Measurements from ENCODE around the gene ZFHX3. TPM values are rescaled to one million over a fixed set of nuclear protein-coding genes. Genes with fewer than 3 reads are reported as not detected.
"Not testable (repeated sequence)": the region's sequence is repeated elsewhere in the genome, so short reads cannot be mapped to it uniquely, and the experiment has no call there.

ZFHX3 gene
- total RNA-seq, 2 experiments from 2014 or later: 0.40 to 0.54 TPM

DNA sequence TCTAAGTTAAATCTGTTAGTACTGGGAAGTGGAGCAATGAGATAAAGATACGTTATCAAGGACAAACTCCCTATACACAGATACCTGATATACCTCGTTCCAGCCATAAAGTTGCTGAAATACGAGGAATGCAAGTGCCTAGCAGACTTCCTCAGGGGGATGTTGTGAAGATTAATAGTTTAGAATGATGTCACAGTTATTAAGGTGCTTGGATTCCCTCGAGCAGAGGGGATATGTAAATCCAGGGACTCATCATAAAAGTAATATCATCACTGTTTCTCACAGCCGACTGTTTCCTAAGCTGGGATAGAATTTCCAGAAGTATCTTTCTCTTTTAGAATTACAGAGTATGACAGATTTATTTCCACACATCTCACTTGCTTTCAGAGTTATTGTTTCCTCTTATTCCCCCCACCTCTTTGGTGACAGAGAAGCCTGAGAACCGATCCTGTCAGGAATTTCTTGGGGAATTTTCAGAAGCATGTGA lies 28.4 kb upstream of the ZFHX3 start:
- H3K27me3 Mint-ChIP-seq: peaks cover 8% of the 10 kb centered on the region
- no peaks in the 10 kb centered on the region for H3K4me1 Mint-ChIP-seq
- no peak for DNase-seq
- H3K36me3 Mint-ChIP-seq: no peaks in the 10 kb centered on the region
- H3K27ac Mint-ChIP-seq: no peak overlapping the region
- H3K9me3 Mint-ChIP-seq: no peaks in the 10 kb centered on the region
- no peak overlapping the region for H3K4me3 Mint-ChIP-seq

DNA sequence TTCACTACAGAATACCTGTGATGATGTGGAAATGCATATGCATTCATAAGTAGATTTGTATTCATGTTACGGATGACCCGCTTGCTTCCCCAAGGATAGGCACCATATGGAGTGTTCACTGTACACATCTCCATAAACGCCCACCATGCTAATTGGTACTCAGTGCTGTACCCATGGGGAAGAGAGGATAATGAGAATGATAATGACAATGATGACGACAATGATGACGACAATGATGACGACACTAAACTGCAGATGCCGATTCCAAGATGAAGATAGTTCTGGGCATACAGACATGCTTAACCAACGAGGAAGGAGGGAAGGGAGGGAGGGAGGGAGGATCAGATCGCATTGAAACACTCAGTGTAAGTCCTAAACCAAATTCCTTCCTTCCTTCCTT lies 26.5 kb upstream of the ZFHX3 start:
- Mint-ChIP-seq H3K27ac (no peak overlapping the region), H3K4me3 (no peak overlapping the region), H3K4me1 (peaks cover 5% of the 10 kb centered on the region), H3K36me3 (no peaks in the 10 kb centered on the region), H3K27me3 (peaks cover 25% of the 10 kb centered on the region), H3K9me3 (no peaks in the 10 kb centered on the region)
- DNase-seq: no peak

DNA sequence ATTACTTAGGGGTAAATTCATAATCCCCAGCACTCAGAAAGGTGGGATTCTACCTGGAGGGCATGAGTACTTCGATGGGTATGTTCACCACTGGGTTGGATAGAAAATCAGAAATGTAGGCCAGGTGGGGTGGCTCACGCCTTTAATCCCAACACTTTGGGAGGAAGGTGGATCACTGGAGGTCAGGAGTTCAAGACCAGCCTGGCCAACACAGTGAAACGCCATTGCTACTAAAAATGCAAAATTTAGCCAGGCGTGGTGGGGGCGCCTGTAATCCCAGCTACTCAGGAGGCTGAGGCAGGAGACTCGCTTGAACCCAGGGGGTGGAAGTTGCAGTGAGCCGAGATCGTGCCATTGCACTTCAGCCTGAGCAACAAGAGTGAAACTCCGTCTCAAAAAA lies 24.1 kb upstream of the ZFHX3 start:
- H3K27ac Mint-ChIP-seq, DNase-seq, H3K4me3 Mint-ChIP-seq, H3K9me3 Mint-ChIP-seq, H3K4me1 Mint-ChIP-seq, H3K36me3 Mint-ChIP-seq: not testable (repeated sequence)
- peaks cover 48% of the 10 kb centered on the region for H3K27me3 Mint-ChIP-seq

DNA sequence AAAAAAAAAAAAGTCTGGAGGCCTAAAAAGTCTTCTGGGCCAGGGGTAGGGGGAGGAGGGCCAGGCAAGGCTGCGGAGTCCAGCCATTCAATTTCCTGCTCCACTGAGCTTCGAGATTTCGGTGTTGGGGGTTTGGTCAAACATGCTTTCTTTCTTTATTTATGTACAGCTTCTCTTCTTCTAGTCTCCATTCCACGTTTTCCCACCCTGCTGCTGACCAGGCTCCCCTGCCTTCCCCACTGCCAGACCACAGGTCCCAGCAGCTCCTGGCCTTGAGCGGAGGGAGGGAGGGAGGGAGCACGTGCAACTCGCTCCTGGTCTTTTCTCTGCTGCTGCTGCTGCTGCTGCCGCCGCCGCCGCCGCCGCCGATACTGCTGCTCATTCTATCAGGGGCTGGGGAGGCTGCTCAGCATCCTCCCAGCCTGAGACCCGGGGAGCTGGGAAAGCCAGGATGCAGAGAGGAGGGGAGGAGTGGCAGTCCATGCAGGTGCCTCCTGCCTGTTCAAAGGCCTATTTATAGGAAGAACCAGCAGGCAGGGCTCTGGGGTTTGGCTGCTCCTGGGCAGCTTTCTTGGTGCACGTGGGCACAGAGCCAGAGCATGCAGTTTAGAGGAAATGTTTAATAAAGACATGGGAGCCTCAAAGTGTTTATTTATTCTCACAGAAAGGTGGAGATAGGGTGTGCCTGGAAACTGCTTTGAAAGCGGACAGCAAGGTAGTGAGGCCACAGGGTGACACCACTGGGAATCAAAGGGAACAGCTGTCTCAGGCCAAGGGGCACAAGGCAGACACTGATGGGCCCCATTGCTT lies 23.4 kb upstream of the ZFHX3 start:
- H3K9me3 Mint-ChIP-seq: no peaks in the 10 kb centered on the region
- H3K36me3 Mint-ChIP-seq: no peaks in the 10 kb centered on the region
- H3K27ac Mint-ChIP-seq: no peak overlapping the region
- DNase-seq: no peak
- H3K27me3 Mint-ChIP-seq: peaks cover 52% of the 10 kb centered on the region
- peak overlapping the region; percentile 29 for H3K4me3 Mint-ChIP-seq
- peaks cover 5% of the 10 kb centered on the region for H3K4me1 Mint-ChIP-seq

DNA sequence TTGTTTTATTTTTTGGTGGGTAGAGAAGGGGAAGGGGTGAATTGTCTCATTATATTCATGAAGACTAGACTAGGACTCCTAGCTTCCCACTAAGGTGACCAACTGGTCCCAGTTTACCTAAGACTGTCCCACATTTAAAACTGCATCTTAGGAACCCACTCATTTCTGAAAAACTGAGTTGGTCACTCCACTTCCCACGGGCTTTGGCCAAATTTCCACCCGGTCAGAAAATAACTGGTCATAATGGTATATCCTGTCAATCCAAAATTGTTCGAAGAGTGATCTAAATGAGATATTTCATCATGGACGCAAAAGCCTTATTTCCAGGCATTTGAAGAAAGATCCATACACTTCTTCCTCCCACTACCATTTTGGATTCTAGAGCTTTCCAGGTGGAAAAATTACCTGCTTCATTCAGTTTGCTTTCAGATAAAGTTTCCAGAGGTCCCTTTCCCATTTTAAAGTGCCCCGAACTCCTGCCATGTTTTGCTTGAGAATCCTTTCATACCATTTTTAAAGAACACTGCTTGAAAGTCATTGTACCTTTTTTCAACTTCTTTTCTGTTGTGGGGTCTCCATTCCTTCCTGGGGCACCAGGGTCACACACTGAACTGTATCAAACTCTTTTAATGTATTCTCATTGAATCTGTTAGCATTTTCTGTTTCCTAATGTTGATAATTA lies 21.8 kb upstream of the ZFHX3 start:
- Mint-ChIP-seq H3K4me1 (peaks cover 5% of the 10 kb centered on the region), H3K27me3 (peaks cover 69% of the 10 kb centered on the region), H3K4me3 (no peak overlapping the region), H3K36me3 (no peaks in the 10 kb centered on the region), H3K9me3 (no peaks in the 10 kb centered on the region), H3K27ac (no peak overlapping the region)
- DNase-seq: no peak

DNA sequence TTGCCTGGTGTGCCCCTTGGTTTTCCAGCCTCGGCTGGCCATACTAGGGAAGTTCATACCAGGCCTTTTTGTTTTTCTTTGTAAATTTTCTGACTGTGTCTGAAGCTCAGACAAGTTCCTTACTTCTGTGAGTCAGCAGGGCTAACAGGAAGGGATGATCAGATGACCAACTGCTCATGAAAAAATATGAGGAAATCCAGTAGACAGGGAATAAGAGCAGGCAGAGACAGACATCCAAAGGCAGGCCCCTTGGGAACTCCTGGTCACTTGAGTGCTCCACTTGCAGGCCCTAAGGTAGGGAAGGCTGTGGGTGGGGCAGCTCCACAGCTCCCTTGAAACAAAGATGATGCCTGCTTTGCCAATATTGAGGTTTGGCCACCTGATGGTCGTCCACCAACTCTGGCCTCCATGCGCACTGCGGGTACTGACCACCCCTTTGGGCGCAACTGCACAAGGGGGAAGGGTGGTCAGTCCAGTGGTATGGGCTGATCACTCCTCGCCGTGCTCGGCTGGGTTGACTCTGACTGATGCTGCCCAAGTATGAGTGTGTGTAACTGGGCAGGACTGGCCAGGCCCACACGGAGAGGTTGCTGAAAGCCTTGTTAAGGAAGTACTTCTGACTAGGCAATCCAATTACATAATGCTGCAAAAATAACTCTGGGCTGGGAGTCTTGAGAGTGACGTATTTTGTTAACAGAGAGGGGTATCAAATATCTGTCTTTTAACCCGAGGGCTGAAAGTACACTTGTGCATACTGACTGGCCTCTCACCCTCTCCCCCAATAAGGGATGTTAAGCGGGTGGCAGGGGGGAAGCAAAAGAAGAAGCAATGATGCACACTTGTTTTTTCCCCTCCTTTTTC lies 20.8 kb upstream of the ZFHX3 start:
- Mint-ChIP-seq H3K4me3 (no peak overlapping the region), H3K36me3 (no peaks in the 10 kb centered on the region), H3K27me3 (peaks cover 78% of the 10 kb centered on the region)

DNA sequence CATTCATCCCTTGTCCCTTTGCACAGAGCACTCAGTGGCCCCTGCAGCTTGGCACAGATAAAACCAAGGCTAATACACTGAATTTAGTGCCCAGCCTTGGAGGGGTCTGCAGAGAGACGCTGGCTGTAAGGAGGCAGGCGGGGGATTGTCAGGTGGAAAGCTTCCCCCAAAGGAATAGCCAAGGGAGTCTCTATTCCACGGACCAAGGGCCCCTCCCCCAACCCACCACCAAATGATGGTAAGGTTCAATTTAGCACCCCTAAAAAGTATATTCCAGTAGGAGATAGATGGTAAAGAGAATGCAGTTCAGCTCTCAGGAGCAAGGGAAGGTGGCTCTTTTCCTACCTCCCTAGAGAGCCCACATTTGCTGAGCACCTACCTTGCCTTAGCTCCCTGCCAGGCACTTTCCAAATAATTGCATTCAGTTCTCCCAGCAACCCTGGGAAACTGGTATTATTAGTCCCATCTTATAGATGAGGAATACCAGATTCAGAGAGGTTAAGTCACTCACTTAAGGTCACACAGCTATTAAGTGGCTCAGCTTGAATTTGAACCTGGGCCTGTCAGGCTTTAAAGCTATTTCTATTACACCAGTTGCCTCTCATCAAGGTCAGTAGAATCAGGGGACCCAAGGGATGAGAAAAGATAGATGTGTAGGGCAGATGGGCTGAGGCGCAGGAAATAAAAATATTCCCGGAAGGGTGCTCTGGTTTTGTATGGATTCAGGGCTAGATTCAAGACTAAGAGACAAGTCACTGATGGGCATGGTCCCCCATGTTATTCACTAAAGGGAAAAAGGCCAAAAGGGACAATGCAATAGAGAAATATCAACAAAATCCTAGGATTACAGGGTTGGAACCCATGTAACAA lies 20.0 kb upstream of the ZFHX3 start:
- DNase-seq: no peak
- Mint-ChIP-seq H3K27ac (no peak overlapping the region), H3K4me3 (no peak overlapping the region), H3K27me3 (peaks cover 86% of the 10 kb centered on the region), H3K36me3 (no peaks in the 10 kb centered on the region), H3K4me1 (peaks cover 5% of the 10 kb centered on the region), H3K9me3 (no peaks in the 10 kb centered on the region)

More for the DNA sequence above, 20.8 kb upstream of the ZFHX3 start:
- Mint-ChIP-seq H3K4me1 (peaks cover 5% of the 10 kb centered on the region), H3K27ac (no peak overlapping the region), H3K9me3 (no peaks in the 10 kb centered on the region)
- DNase-seq: no peak

DNA sequence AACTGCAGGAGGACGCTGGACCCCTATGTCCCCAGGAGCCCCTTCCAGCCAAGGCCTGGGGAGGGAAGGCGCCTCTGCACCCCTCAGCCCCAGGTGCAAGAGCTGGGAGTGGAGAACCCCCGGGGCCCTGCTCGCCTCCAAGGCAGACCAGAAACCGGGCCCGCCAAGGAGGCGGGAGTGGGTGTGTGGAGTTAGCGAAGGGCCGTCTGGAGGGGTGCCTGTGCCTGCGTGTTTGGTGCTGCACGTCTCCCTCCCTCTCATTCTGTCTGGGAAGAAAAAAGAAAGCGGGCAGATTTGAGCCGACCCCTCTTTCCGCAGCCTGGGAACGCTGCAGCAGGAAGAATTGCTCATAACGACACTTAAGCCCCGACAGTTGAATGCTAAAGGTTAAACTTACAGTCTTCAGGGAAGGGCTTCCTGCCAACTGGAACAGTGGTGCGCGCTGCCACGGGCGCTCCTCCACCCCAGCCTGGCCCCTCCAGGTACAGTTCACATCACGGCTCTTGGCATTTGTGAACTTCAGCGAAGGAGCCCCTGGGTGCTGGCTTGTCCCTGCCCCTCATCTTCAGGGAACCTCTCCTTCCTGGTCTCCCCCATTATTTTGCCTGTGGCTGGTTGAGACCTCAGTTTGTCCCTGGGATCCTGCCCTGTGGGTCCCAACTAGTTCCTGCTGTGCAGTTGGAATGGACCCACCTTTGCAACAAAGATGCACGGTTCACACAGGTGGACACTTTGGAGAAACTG lies 19.2 kb upstream of the ZFHX3 start:
- no peak overlapping the region for H3K4me3 Mint-ChIP-seq

DNA sequence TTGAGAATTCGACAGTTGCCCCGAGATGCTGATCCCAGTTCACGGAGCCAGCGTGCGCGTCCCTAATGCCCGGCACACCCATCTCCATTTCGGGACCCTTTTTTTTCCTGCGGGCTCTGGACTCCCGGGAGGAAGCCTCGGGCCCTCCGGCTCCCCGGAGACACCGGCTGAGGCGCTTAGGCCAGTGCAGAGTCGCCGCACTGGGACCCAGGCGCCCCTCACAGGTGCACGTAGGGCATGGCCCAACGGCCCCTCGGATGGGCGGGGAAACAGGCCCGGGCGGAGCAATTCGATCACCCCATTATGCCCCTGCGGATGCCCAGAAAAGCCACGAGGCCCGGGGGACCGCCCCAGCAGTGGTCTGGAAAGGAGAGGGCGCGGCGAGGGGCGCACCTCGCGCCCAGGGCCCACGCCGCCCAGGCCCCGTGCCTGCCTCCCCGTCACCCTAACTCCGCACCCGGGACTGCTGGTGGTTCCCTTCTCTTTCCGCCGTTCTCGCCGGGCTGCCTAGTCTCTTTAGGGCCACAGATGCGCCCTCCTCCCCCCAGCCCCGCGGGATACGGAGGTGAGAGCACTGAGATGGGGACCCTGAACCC lies 18.5 kb upstream of the ZFHX3 start:
- no peaks in the 10 kb centered on the region for H3K36me3 Mint-ChIP-seq
- peaks cover 90% of the 10 kb centered on the region for H3K27me3 Mint-ChIP-seq
- no peak overlapping the region for H3K27ac Mint-ChIP-seq
- no peak for DNase-seq
- H3K4me1 Mint-ChIP-seq: peaks cover 7% of the 10 kb centered on the region
- no peaks in the 10 kb centered on the region for H3K9me3 Mint-ChIP-seq
- peak overlapping the region; percentile 10 for H3K4me3 Mint-ChIP-seq

More for the DNA sequence above, 19.2 kb upstream of the ZFHX3 start:
- H3K27ac Mint-ChIP-seq: no peak overlapping the region
- H3K4me1 Mint-ChIP-seq: peaks cover 7% of the 10 kb centered on the region
- H3K27me3 Mint-ChIP-seq: peaks cover 92% of the 10 kb centered on the region
- no peaks in the 10 kb centered on the region for H3K9me3 Mint-ChIP-seq
- DNase-seq: no peak
- no peaks in the 10 kb centered on the region for H3K36me3 Mint-ChIP-seq

DNA sequence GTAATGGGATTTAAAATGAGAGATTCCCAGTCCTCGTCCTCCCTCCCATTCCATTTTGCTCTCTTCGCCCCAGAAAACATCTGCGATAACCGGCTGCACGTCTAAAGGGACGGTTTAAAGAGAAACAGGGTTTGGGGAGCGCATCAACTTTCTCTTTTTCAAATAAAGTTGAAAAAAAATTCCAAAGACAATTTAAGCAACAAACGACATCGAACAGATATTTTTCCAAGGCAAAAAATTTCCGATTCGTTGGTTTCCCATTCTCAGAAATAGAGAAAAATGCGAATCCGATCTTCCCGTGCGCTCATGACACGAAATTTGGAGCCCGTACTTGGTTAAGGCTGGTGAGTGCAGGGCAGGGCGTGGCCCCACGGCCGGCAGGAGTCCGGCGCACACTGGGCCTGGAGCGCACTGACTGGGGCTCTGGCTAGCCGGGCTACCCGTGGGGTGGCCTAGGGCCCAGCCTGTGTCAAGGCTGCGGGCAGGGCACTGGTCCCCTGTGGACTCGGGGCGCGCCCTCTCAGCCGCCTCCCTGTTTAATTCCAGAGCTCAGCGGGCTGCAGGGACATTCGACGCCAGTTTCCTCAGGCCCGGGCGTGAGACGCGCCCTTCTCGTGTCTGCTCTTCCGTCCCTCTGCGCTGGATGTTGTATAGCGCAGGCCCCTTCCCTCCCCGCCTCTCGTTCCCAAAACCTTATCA lies 17.9 kb upstream of the ZFHX3 start:
- peaks cover 90% of the 10 kb centered on the region for H3K27me3 Mint-ChIP-seq
- peak overlapping the region; percentile 10 for H3K4me3 Mint-ChIP-seq
- H3K36me3 Mint-ChIP-seq: no peaks in the 10 kb centered on the region
- no peaks in the 10 kb centered on the region for H3K9me3 Mint-ChIP-seq
- peaks cover 3% of the 10 kb centered on the region for H3K4me1 Mint-ChIP-seq
- DNase-seq: no peak
- H3K27ac Mint-ChIP-seq: no peak overlapping the region

DNA sequence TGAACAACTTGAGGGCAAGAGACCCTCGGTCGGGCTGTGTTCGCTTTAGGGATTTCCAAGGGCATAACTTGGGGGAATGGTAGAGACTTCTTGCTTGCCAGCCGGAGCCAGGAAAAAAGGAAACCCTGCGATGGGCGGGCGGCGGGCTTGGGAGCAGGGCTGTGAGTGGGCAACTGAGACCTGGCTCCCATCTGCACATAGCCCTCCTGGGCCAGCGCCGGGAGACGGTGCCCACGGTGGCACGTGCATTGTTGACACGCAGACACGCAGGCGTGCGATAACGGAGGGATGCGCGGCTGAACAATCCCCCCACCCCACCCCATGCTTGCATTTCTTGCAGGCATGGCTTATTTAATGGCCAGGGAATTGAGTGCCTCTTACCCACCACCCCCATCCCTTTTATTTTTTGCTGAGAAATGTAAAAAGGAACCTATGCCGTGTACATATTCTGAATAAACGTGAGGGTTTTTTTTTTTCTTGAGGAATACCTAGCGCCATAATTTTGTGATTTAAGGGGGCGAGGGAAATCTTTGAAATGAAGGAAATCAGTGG lies 17.1 kb upstream of the ZFHX3 start:
- H3K27me3 Mint-ChIP-seq: peaks cover 90% of the 10 kb centered on the region
- H3K4me3 Mint-ChIP-seq: no peak overlapping the region
- DNase-seq: no peak

DNA sequence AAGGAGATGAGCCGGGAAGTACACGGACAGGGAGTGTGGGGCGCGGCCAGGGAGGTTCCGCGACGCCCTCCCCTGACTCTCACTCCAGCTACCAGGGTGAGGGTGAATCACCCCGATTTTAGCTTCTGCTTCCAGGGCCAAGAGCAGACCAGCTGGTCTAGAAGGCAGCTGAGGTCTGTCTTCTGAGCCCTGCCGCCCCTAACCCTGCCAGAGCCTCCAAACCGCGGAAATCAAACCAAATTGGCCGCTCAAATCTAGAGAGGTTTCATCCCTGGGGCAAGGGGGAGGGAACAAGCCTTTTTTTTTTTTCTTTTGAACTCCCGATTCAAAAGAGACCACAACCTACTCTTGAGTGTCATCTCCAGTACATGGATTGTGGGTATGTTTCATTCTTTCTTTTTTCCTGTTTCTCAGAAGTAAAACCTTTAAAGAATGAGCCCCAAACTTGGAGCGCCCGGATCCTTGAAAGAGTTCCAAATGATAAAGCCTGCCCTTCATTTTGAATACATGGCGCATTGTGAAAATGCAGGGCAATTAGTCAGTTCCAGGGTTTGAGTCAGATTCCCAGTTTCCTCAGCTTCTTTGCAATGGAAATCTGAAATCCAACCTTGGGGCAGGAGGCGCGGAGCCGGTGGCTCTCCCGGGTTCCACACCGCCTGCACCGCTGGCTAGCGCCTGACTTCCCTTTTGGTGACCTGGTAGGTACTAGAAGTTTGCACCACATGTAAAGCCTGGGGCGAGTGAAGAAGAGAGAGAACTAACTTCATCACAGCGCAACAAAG lies 16.5 kb upstream of the ZFHX3 start:
- Mint-ChIP-seq H3K4me1 (peaks cover 3% of the 10 kb centered on the region), H3K4me3 (no peak overlapping the region), H3K27ac (no peak overlapping the region), H3K9me3 (no peaks in the 10 kb centered on the region), H3K27me3 (peaks cover 93% of the 10 kb centered on the region), H3K36me3 (no peaks in the 10 kb centered on the region)
- no peak for DNase-seq

More for the DNA sequence above, 17.1 kb upstream of the ZFHX3 start:
- Mint-ChIP-seq H3K4me1 (peaks cover 2% of the 10 kb centered on the region), H3K9me3 (no peaks in the 10 kb centered on the region), H3K36me3 (no peaks in the 10 kb centered on the region), H3K27ac (no peak overlapping the region)
